Measurements from ENCODE around the gene OSBPL8.
"Not testable (repeated sequence)": the region's sequence is repeated elsewhere in the genome, so short reads cannot be mapped to it uniquely, and the experiment has no call there.

The OSBPL8 gene

GRCh38 chr12:76348079-76348901 lies 211.3 kb downstream of the OSBPL8 start, which contains the start of gene BBS10:
TSS of gene BBS10 (minus strand) at chr12:76348415. CDS start at chr12:76348358, 57 bp downstream.
- DNase-seq (ENCODE audit: low read depth): peak; percentile 79

- DNase-seq (ENCODE audit: low read depth): no peak
Measured at GRCh38 chr12:76346798-76347420, 212.7 kb downstream of the OSBPL8 start.

- no peak for DNase-seq (ENCODE audit: low read depth)
Measured at GRCh38 chr12:76346236-76346635, 213.3 kb downstream of the OSBPL8 start.

- no peak for DNase-seq (ENCODE audit: low read depth)
Measured at GRCh38 chr12:76345569-76345968, 214.0 kb downstream of the OSBPL8 start.

- no peak for DNase-seq (ENCODE audit: low read depth)
Measured at GRCh38 chr12:76341436-76342030, 218.0 kb downstream of the OSBPL8 start.

- no peak for DNase-seq (ENCODE audit: low read depth)
Measured at GRCh38 chr12:76340680-76341435, 218.7 kb downstream of the OSBPL8 start.

GRCh38 chr12:76337583-76337982 lies 222.0 kb downstream of the OSBPL8 start:
- no peak for DNase-seq (ENCODE audit: low read depth)

- DNase-seq (ENCODE audit: low read depth): no peak
Measured at GRCh38 chr12:76332606-76333005, 227.0 kb downstream of the OSBPL8 start.

GRCh38 chr12:76329606-76330005 lies 230.0 kb downstream of the OSBPL8 start:
- no peak for DNase-seq (ENCODE audit: low read depth)

- DNase-seq (ENCODE audit: low read depth): no peak
Measured at GRCh38 chr12:76329159-76329558, 230.4 kb downstream of the OSBPL8 start.

GRCh38 chr12:76319595-76320319 lies 239.8 kb downstream of the OSBPL8 start:
- DNase-seq (ENCODE audit: low read depth): not testable (repeated sequence)

GRCh38 chr12:76318773-76319594 lies 240.6 kb downstream of the OSBPL8 start:
- DNase-seq (ENCODE audit: low read depth): no peak

- no peak for DNase-seq (ENCODE audit: low read depth)
Measured at GRCh38 chr12:76317976-76318375, 241.6 kb downstream of the OSBPL8 start.

- DNase-seq (ENCODE audit: low read depth): no peak
Measured at GRCh38 chr12:76316468-76316867, 243.1 kb downstream of the OSBPL8 start.

GRCh38 chr12:76313299-76313698 lies 246.3 kb downstream of the OSBPL8 start:
- no peak for DNase-seq (ENCODE audit: low read depth)

- no peak for DNase-seq (ENCODE audit: low read depth)
Measured at GRCh38 chr12:76312315-76312714, 247.3 kb downstream of the OSBPL8 start.

- DNase-seq (ENCODE audit: low read depth): no peak
Measured at GRCh38 chr12:76311796-76312195, 247.8 kb downstream of the OSBPL8 start.

GRCh38 chr12:76310110-76310509 lies 249.5 kb downstream of the OSBPL8 start:
- no peak for DNase-seq (ENCODE audit: low read depth)

GRCh38 chr12:76308866-76309265 lies 250.7 kb downstream of the OSBPL8 start:
- DNase-seq (ENCODE audit: low read depth): no peak

GRCh38 chr12:76307083-76307482 lies 252.5 kb downstream of the OSBPL8 start:
- DNase-seq (ENCODE audit: low read depth): no peak

- DNase-seq (ENCODE audit: low read depth): no peak
Measured at GRCh38 chr12:76303989-76304460, 255.5 kb downstream of the OSBPL8 start.

Measured in activated gamma-delta T cell treated with anti-CD3 and anti-CD28 coated beads, Interleukin-2, amount 50 U/mL, for 16 hours (primary cell).